ENCODE data around the gene CTR9. TPM values are rescaled to one million over a fixed set of nuclear protein-coding genes. Genes with fewer than 3 reads are reported as not detected.

CTR9 gene
- total RNA-seq, 3 donors from 2014 or later (not counting 1 experiment from before 2014, with no cell fraction given) = 30.6 to 47.3 (median 38.0) TPM

DNA sequence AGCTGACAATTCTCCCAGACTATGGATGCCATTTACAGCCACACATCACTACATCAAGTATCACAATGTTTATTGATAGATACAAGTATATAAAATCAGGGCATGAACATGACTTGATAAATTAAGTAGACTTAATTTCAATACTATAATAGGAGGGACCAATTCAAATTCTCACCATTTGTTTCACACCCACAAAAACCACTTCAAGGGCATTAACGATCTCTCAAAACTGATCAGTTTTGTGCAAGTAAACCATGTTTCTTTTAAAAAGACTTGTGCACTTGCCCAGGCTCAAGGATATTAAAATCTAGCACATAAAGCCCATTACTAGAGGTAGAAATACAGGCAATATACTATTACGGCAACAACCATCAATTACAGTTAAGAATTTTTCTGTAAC, 46.0 kb downstream of the CTR9 start:
- peaks cover 47% of the 10 kb centered on the region for H3K36me3 Mint-ChIP-seq
- peaks cover 2% of the 10 kb centered on the region for H3K27me3 ChIP-seq (ENCODE audit: control insufficient read depth, insufficient read depth, low read length)
- H3K36me3 ChIP-seq (ENCODE audit: control insufficient read depth, insufficient read depth, low read length) = peaks cover 60% of the 10 kb centered on the region
- TF ChIP-seq CTCF (IDR thresholded peaks at IDR 0.05) = no peak
- H3K4me1 ChIP-seq (ENCODE audit: control insufficient read depth, insufficient read depth, low read length) = peaks cover 14% of the 10 kb centered on the region
- DNase-seq (peak in 1 of 2 donors; percentile 56), ATAC-seq (no peak)
- H3K27ac ChIP-seq (ENCODE audit: low read length) = no peak overlapping the region
- H3K4me3 Mint-ChIP-seq = no peak overlapping the region
- peaks cover 55 to 59% of the 10 kb centered on the region in 2 donors for H3K4me1 Mint-ChIP-seq
- intact Hi-C loops (cut with micrococcal nuclease) = no loop called here
- no peak overlapping the region for H3K4me3 ChIP-seq (ENCODE audit: low read length)
- H3K27me3 Mint-ChIP-seq (ENCODE audit: low read depth in 2 of 2) = peaks cover 2 to 7% of the 10 kb centered on the region in 2 donors
- H3K9me3 ChIP-seq (ENCODE audit: control insufficient read depth, insufficient read depth, low read length) = no peaks in the 10 kb centered on the region
- 54% methylated on average over 2 of the region's 2 CpGs for WGBS (ENCODE audit: insufficient coverage)
- peak overlapping the region in 1 of 2 donors; percentile 70 for H3K27ac Mint-ChIP-seq
- H3K9me3 Mint-ChIP-seq = no peaks in the 10 kb centered on the region

GRCh38 chr11:10797531-10797930, 46.5 kb downstream of the CTR9 start:
- peaks cover 2% of the 10 kb centered on the region for H3K27me3 ChIP-seq (ENCODE audit: control insufficient read depth, insufficient read depth, low read length)
- H3K4me1 ChIP-seq (ENCODE audit: control insufficient read depth, insufficient read depth, low read length) = peaks cover 12% of the 10 kb centered on the region
- Mint-ChIP-seq H3K9me3 (no peaks in the 10 kb centered on the region), H3K36me3 (peaks cover 50% of the 10 kb centered on the region), H3K27me3 (ENCODE audit: low read depth in 2 of 2) (peaks cover 0 to 3% of the 10 kb centered on the region in 2 donors), H3K27ac (peak overlapping the region in 1 of 2 donors; percentile 70), H3K4me3 (no peak overlapping the region), H3K4me1 (peaks cover 50 to 54% of the 10 kb centered on the region in 2 donors)
- no peak overlapping the region for H3K4me3 ChIP-seq (ENCODE audit: low read length)
- 78% methylated on average over 3 of the region's 3 CpGs for WGBS (ENCODE audit: insufficient coverage)
- peaks cover 65% of the 10 kb centered on the region for H3K36me3 ChIP-seq (ENCODE audit: control insufficient read depth, insufficient read depth, low read length)
- DNase-seq (no peak), ATAC-seq (peak in 1 of 3 donors; percentile 41)
- intact Hi-C loops (cut with micrococcal nuclease) = no loop called here
- no peaks in the 10 kb centered on the region for H3K9me3 ChIP-seq (ENCODE audit: control insufficient read depth, insufficient read depth, low read length)
- no peak overlapping the region for H3K27ac ChIP-seq (ENCODE audit: low read length)
- TF ChIP-seq CTCF (IDR thresholded peaks at IDR 0.05) = no peak

- Histone ChIP-seq H3K9me3 (ENCODE audit: control insufficient read depth, insufficient read depth, low read length) (no peaks in the 10 kb centered on the region), H3K36me3 (ENCODE audit: control insufficient read depth, insufficient read depth, low read length) (peaks cover 74% of the 10 kb centered on the region), H3K4me1 (ENCODE audit: control insufficient read depth, insufficient read depth, low read length) (peaks cover 6% of the 10 kb centered on the region), H3K27ac (ENCODE audit: low read length) (no peak overlapping the region), H3K4me3 (ENCODE audit: low read length) (no peak overlapping the region), H3K27me3 (ENCODE audit: control insufficient read depth, insufficient read depth, low read length) (no peaks in the 10 kb centered on the region)
- Mint-ChIP-seq H3K4me1 (peaks cover 46 to 50% of the 10 kb centered on the region in 2 donors), H3K36me3 (peaks cover 53% of the 10 kb centered on the region), H3K4me3 (no peak overlapping the region), H3K27ac (peak overlapping the region; percentile 63 to 70), H3K27me3 (ENCODE audit: low read depth in 2 of 2) (no peaks in the 10 kb centered on the region), H3K9me3 (no peaks in the 10 kb centered on the region)
- no peak for ATAC-seq
- TF ChIP-seq CTCF (IDR thresholded peaks at IDR 0.05) = no peak
- 50% methylated on average over 3 of the region's 4 CpGs for WGBS (ENCODE audit: insufficient coverage)
- no peak for DNase-seq
- intact Hi-C loops (cut with micrococcal nuclease) = no loop called here
Observed at GRCh38 chr11:10798330-10798928, 47.4 kb downstream of the CTR9 start.

DNA sequence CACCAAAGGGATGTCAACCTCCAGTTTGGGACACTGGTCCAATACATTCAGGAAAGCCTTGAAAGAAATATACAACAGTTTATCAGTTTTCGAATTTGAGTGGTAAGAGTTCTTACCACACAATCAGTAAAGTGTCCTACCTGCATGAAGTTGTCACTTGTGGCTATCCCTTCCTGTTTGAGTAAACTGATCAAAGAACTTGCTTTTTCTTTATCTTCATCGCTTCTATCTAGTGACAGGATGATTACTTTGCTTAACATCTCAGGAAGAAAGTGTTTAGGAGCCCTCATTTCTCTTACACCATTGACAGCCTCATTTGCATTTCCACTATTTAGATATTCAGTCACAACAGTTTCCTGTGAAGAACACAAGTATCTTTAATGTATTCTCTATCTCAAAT, 49.2 kb downstream of the CTR9 start:
- H3K4me1 ChIP-seq (ENCODE audit: control insufficient read depth, insufficient read depth, low read length) = peaks cover 3% of the 10 kb centered on the region
- H3K4me3 Mint-ChIP-seq = no peak overlapping the region
- peak overlapping the region in 1 of 2 donors; percentile 27 for H3K27ac Mint-ChIP-seq
- H3K4me3 ChIP-seq (ENCODE audit: low read length) = no peak overlapping the region
- intact Hi-C loops (cut with micrococcal nuclease) = loop anchor here (10.0 kb wide), 1 partner anchor 135 kb away; no protein-coding TSS in a partner anchor
- no peaks in the 10 kb centered on the region for H3K27me3 Mint-ChIP-seq (ENCODE audit: low read depth in 2 of 2)
- H3K27me3 ChIP-seq (ENCODE audit: control insufficient read depth, insufficient read depth, low read length) = no peaks in the 10 kb centered on the region
- TF ChIP-seq CTCF (IDR thresholded peaks at IDR 0.05) = no peak
- H3K36me3 Mint-ChIP-seq = peaks cover 68% of the 10 kb centered on the region
- peaks cover 56 to 59% of the 10 kb centered on the region in 2 donors for H3K4me1 Mint-ChIP-seq
- no peaks in the 10 kb centered on the region for H3K9me3 ChIP-seq (ENCODE audit: control insufficient read depth, insufficient read depth, low read length)
- 60% methylated on average over 2 of the region's 2 CpGs for WGBS (ENCODE audit: insufficient coverage)
- ATAC-seq (no peak), DNase-seq (peak in 1 of 2 donors; percentile 33)
- no peaks in the 10 kb centered on the region for H3K9me3 Mint-ChIP-seq
- H3K27ac ChIP-seq (ENCODE audit: low read length) = no peak overlapping the region
- peaks cover 93% of the 10 kb centered on the region for H3K36me3 ChIP-seq (ENCODE audit: control insufficient read depth, insufficient read depth, low read length)
